BE2C (cell line): ENCODE data around the gene AHNAK.

Experiments used
- DNase-seq: peaks from one replicate; pipeline ENCODE4 v3.0.0-alpha.2; 2020
- H3K27me3 ChIP-seq: fragments of 250-450 bp; sonication (Bioruptor Pico); 2 replicates; pipeline ENCODE4 v1.5.1; 2020; ENCODE audit warnings: mild to moderate bottlenecking
- H3K36me3 ChIP-seq: fragments of 250-450 bp; sonication (Bioruptor Pico); 2 replicates; pipeline ENCODE4 v1.5.1; 2020; ENCODE audit warnings: mild to moderate bottlenecking
- H3K4me1 ChIP-seq: fragments of 250-450 bp; sonication (Bioruptor Pico); 2 replicates; pipeline ENCODE4 v1.5.1; 2020
- H3K4me3 ChIP-seq: 2 replicates; pipeline ENCODE4 v1.5.1; 2011; ENCODE audit warnings: low read depth, low read length
- H3K9me3 ChIP-seq: fragments of 250-450 bp; sonication (Bioruptor Pico); 2 replicates; pipeline ENCODE4 v1.5.1; 2020
- CTCF ChIP-seq: IDR thresholded peaks from 2 replicates; pipeline ENCODE4 v1.5.1; 2012; ENCODE audit warnings: mild to moderate bottlenecking, low read depth, low read length

AHNAK gene

GRCh38 chr11:62463121-62463542, 83.5 kb downstream of the AHNAK start:
- Histone ChIP-seq H3K4me1 (no peaks in the 10 kb centered on the region), H3K4me3 (no peak overlapping the region), H3K36me3 (no peaks in the 10 kb centered on the region), H3K9me3 (no peaks in the 10 kb centered on the region), H3K27me3 (no peaks in the 10 kb centered on the region)
- no peak for TF ChIP-seq CTCF
- DNase-seq, result no peak

GRCh38 chr11:62462508-62462892, 84.1 kb downstream of the AHNAK start:
- no peaks in the 10 kb centered on the region for H3K27me3 ChIP-seq
- no peak for DNase-seq
- TF ChIP-seq CTCF, result no peak
- H3K4me3 ChIP-seq, result no peak overlapping the region
- H3K4me1 ChIP-seq, result no peaks in the 10 kb centered on the region
- no peaks in the 10 kb centered on the region for H3K9me3 ChIP-seq
- H3K36me3 ChIP-seq, result no peaks in the 10 kb centered on the region

- H3K4me1 ChIP-seq, result no peaks in the 10 kb centered on the region
- no peak for DNase-seq
- H3K4me3 ChIP-seq, result no peak overlapping the region
These were observed 84.7 kb downstream of the AHNAK start for GRCh38 chr11:62461740-62462507.

GRCh38 chr11:62459080-62459479, 87.5 kb downstream of the AHNAK start:
- H3K4me1 ChIP-seq, result no peaks in the 10 kb centered on the region
- no peaks in the 10 kb centered on the region for H3K9me3 ChIP-seq
- TF ChIP-seq CTCF, result no peak
- no peak overlapping the region for H3K4me3 ChIP-seq
- no peaks in the 10 kb centered on the region for H3K36me3 ChIP-seq
- no peak for DNase-seq
- H3K27me3 ChIP-seq, result no peaks in the 10 kb centered on the region

More at GRCh38 chr11:62461740-62462507, 84.7 kb downstream of the AHNAK start:
- no peaks in the 10 kb centered on the region for H3K36me3 ChIP-seq
- no peaks in the 10 kb centered on the region for H3K27me3 ChIP-seq
- no peaks in the 10 kb centered on the region for H3K9me3 ChIP-seq
- no peak for TF ChIP-seq CTCF

- no peak for DNase-seq
- Histone ChIP-seq H3K4me3 (no peak overlapping the region), H3K36me3 (no peaks in the 10 kb centered on the region), H3K4me1 (no peaks in the 10 kb centered on the region), H3K9me3 (no peaks in the 10 kb centered on the region), H3K27me3 (no peaks in the 10 kb centered on the region)
- TF ChIP-seq CTCF, result no peak
These were observed 88.2 kb downstream of the AHNAK start for GRCh38 chr11:62458212-62459002.

GRCh38 chr11:62457478-62457877, 89.1 kb downstream of the AHNAK start:
- TF ChIP-seq CTCF, result no peak
- Histone ChIP-seq H3K9me3 (no peaks in the 10 kb centered on the region), H3K4me3 (no peak overlapping the region), H3K4me1 (no peaks in the 10 kb centered on the region), H3K36me3 (no peaks in the 10 kb centered on the region), H3K27me3 (no peaks in the 10 kb centered on the region)
- DNase-seq, result no peak
